Activated naive CD8-positive, alpha-beta T cell treated with anti-CD3 and anti-CD28 coated beads for 36 hours (primary cell): ENCODE data around the gene NOL9. TPM values are rescaled to one million over a fixed set of nuclear protein-coding genes. Genes with fewer than 3 reads are reported as not detected.

Experiments used
- DNase-seq: peaks from one replicate; pipeline ENCODE4 v3.0.0; 2021
- H3K27ac Mint-ChIP-seq: one replicate; pipeline ENCODE4 v1.8.0; 2022; ENCODE audit warnings: mild to moderate bottlenecking, moderate library complexity, mixed read lengths
- H3K27me3 Mint-ChIP-seq: one replicate; pipeline ENCODE4 v1.8.0; 2022; ENCODE audit warnings: mild to moderate bottlenecking, mixed read lengths
- H3K36me3 Mint-ChIP-seq: one replicate; pipeline ENCODE4 v1.8.0; 2021; ENCODE audit warnings: mild to moderate bottlenecking, mixed read lengths
- H3K4me1 Mint-ChIP-seq: one replicate; pipeline ENCODE4 v1.8.0; 2021; ENCODE audit warnings: mixed read lengths
- H3K4me3 Mint-ChIP-seq: one replicate; pipeline ENCODE4 v1.8.0; 2022; ENCODE audit warnings: mild to moderate bottlenecking, moderate library complexity, mixed read lengths
- H3K9me3 Mint-ChIP-seq: one replicate; pipeline ENCODE4 v1.8.0; 2022; ENCODE audit warnings: mixed read lengths
- total RNA-seq, 2 experiments: library from RNA; stranded (reverse); gene quantifications; one replicate each; pipeline ENCODE4 v1.2.3, GENCODE V29; 2021

The NOL9 gene
- total RNA-seq, 2 experiments from 2014 or later, result 54.1 to 55.1 TPM

- H3K4me3 Mint-ChIP-seq, result no peak overlapping the region
- peaks cover 4% of the 10 kb centered on the region for H3K27me3 Mint-ChIP-seq
- no peaks in the 10 kb centered on the region for H3K9me3 Mint-ChIP-seq
- no peaks in the 10 kb centered on the region for H3K36me3 Mint-ChIP-seq
- no peaks in the 10 kb centered on the region for H3K4me1 Mint-ChIP-seq
- H3K27ac Mint-ChIP-seq, result no peak overlapping the region
- no peak for DNase-seq
Observed at GRCh38 chr1:6509919-6510291, 44.4 kb downstream of the NOL9 start.

DNA sequence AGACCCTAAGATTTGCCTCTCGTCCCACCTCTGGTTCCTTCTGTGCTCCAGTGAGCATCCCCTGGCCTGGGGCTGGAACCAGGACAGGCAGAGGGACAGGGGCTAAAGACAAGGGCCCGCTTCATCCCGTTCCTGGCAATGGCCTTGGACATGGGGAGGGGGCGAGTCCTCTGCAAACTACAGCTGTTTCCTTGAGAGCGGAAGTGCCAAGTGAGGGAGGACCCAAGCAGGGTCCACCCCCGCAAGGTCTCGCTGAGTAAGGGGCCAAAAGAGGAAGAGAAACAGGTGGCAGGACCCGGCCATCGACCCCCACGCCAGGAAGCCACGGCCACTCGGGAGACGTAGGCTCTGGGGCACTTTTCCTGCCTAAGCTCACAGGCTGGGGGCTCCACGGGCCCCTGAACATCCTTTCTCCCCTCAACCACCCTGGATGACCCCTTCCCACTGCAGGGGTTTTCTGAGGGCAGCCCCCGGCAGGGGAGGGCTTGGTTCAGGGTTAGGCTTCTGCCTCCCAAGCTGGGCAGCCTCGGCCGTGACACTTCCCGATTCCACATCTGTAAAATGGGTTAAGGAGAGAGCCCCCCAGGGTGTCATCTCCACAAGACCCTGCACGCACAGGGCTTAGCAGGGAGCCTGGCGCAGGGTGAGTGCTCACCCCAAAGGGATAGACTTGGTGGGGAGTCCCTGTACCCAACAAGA lies 44.9 kb downstream of the NOL9 start:
- Mint-ChIP-seq H3K4me1 (no peaks in the 10 kb centered on the region), H3K4me3 (no peak overlapping the region), H3K36me3 (no peaks in the 10 kb centered on the region), H3K27me3 (peaks cover 4% of the 10 kb centered on the region), H3K27ac (no peak overlapping the region), H3K9me3 (no peaks in the 10 kb centered on the region)
- DNase-seq, result no peak

GRCh38 chr1:6508816-6509189 lies 45.5 kb downstream of the NOL9 start:
- Mint-ChIP-seq H3K4me1 (no peaks in the 10 kb centered on the region), H3K4me3 (no peak overlapping the region), H3K36me3 (no peaks in the 10 kb centered on the region), H3K9me3 (no peaks in the 10 kb centered on the region), H3K27ac (no peak overlapping the region), H3K27me3 (peaks cover 4% of the 10 kb centered on the region)
- no peak for DNase-seq

DNA sequence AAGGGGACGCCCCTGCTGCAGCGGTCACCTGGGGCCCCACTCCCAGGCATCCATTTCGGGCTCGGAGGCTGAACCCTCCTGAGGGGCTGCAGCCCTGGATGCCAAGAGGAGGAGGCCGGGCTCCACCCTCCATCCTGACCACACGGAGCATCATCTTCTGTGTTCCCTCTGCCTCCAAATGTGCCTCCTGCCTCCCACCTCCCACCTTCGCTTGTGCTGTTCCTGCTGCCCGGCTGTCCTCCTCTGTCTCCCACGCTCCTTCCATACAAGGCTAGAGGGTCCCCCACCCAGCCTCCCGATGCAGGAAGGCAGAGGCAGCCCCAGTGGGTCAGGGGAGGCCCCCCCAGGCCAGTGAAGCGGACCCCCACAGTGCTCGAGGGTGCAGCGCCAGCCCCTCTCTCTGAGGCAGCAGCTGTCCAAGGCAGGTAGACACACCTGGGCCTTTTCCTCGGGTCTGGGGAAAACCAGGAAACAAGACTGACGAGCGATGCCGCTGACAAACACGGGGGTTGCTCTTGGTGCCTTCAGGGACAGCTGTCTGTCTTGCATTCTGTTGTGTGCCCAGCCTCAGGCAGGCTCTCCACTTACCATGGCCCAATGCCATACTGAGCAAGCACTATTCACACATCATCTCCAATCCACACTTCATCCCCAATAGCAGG lies 46.0 kb downstream of the NOL9 start:
- no peak for DNase-seq
- Mint-ChIP-seq H3K4me3 (no peak overlapping the region), H3K4me1 (no peaks in the 10 kb centered on the region), H3K36me3 (no peaks in the 10 kb centered on the region), H3K9me3 (no peaks in the 10 kb centered on the region), H3K27ac (no peak overlapping the region), H3K27me3 (peaks cover 4% of the 10 kb centered on the region)

GRCh38 chr1:6507461-6507911 lies 46.8 kb downstream of the NOL9 start:
- no peak for DNase-seq
- H3K36me3 Mint-ChIP-seq, result no peaks in the 10 kb centered on the region
- H3K9me3 Mint-ChIP-seq, result no peaks in the 10 kb centered on the region
- peaks cover 4% of the 10 kb centered on the region for H3K27me3 Mint-ChIP-seq
- no peak overlapping the region for H3K4me3 Mint-ChIP-seq
- H3K27ac Mint-ChIP-seq, result no peak overlapping the region
- H3K4me1 Mint-ChIP-seq, result no peaks in the 10 kb centered on the region

GRCh38 chr1:6507037-6507428 lies 47.3 kb downstream of the NOL9 start:
- Mint-ChIP-seq H3K4me1 (no peaks in the 10 kb centered on the region), H3K36me3 (no peaks in the 10 kb centered on the region), H3K4me3 (no peak overlapping the region), H3K27me3 (peaks cover 4% of the 10 kb centered on the region), H3K27ac (no peak overlapping the region), H3K9me3 (no peaks in the 10 kb centered on the region)
- DNase-seq, result no peak

DNA sequence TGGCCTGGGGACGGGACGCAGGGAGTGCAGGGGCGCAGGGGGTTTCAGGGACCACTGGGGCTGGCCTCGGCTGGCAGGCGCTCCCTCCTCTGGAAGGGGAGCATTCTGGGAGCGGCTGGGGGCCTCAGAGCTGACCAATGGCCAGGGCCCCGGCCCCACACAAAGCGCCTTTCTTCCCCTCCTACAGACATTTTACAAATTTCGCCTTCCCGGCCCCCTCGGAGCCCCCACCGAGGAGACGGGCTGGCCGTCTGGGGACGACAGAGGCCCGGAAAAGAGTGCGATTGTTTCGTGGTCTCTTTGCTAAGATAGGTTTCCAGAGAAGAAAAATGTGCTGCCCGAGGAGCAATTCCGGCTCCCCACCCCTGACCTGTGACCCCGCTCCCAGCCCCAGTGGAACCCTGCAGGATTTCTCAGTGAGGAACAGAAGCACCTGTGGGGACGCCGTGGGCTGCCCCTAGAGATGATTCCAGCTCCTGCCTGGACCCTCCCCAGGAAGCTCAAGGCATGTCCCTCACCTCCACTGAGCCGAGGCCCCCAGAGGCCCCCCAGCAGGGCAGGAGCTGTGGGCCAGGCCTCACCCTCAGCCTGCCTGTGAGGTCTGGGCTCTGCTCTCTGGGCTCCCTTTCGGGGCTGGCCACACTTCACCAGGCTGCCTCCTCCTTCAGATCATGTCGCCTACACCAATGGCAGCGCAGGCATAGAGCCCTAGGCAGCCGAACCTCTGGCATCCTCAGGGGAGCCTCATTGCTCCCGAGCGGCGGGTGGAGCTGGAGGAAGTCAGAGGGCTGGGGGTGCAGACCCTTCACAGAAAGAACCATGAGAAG lies 47.9 kb downstream of the NOL9 start:
- H3K36me3 Mint-ChIP-seq, result no peaks in the 10 kb centered on the region
- H3K4me1 Mint-ChIP-seq, result no peaks in the 10 kb centered on the region
- no peaks in the 10 kb centered on the region for H3K9me3 Mint-ChIP-seq
- peaks cover 4% of the 10 kb centered on the region for H3K27me3 Mint-ChIP-seq
- H3K4me3 Mint-ChIP-seq, result no peak overlapping the region
- no peak overlapping the region for H3K27ac Mint-ChIP-seq
- DNase-seq, result no peak

- H3K4me1 Mint-ChIP-seq, result no peaks in the 10 kb centered on the region
- H3K9me3 Mint-ChIP-seq, result no peaks in the 10 kb centered on the region
- no peak overlapping the region for H3K4me3 Mint-ChIP-seq
- DNase-seq, result no peak
- peaks cover 4% of the 10 kb centered on the region for H3K27me3 Mint-ChIP-seq
- H3K27ac Mint-ChIP-seq, result no peak overlapping the region
- H3K36me3 Mint-ChIP-seq, result no peaks in the 10 kb centered on the region
Observed at GRCh38 chr1:6505367-6506209, 48.7 kb downstream of the NOL9 start.

DNA sequence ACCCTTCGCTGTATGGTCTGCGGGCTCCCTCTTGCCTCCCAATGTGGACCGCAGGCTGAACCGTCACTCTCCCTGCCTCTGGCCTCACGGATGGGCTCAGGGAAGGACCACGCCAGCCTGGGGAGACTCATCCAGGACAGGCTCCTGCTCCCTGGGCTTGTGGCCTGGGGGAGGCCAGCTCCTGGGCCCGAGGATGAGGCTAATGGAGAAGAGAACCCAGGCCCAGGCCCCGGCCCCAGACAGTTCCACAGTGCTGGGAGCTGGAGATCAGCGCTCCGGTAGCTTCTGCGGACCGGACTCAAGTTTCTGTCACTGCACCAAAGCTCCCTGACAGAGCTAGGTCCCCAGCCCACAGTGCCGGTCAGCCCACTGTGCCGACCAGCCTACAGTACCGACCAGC lies 49.4 kb downstream of the NOL9 start:
- Mint-ChIP-seq H3K36me3 (no peaks in the 10 kb centered on the region), H3K9me3 (no peaks in the 10 kb centered on the region), H3K4me1 (no peaks in the 10 kb centered on the region), H3K27ac (no peak overlapping the region), H3K4me3 (no peak overlapping the region), H3K27me3 (peaks cover 4% of the 10 kb centered on the region)
- no peak for DNase-seq

- no peaks in the 10 kb centered on the region for H3K36me3 Mint-ChIP-seq
- H3K4me3 Mint-ChIP-seq, result no peak overlapping the region
- H3K27me3 Mint-ChIP-seq, result peaks cover 4% of the 10 kb centered on the region
- no peaks in the 10 kb centered on the region for H3K9me3 Mint-ChIP-seq
- no peaks in the 10 kb centered on the region for H3K4me1 Mint-ChIP-seq
- H3K27ac Mint-ChIP-seq, result no peak overlapping the region
- no peak for DNase-seq
Observed at GRCh38 chr1:6503884-6504602, 50.3 kb downstream of the NOL9 start.

DNA sequence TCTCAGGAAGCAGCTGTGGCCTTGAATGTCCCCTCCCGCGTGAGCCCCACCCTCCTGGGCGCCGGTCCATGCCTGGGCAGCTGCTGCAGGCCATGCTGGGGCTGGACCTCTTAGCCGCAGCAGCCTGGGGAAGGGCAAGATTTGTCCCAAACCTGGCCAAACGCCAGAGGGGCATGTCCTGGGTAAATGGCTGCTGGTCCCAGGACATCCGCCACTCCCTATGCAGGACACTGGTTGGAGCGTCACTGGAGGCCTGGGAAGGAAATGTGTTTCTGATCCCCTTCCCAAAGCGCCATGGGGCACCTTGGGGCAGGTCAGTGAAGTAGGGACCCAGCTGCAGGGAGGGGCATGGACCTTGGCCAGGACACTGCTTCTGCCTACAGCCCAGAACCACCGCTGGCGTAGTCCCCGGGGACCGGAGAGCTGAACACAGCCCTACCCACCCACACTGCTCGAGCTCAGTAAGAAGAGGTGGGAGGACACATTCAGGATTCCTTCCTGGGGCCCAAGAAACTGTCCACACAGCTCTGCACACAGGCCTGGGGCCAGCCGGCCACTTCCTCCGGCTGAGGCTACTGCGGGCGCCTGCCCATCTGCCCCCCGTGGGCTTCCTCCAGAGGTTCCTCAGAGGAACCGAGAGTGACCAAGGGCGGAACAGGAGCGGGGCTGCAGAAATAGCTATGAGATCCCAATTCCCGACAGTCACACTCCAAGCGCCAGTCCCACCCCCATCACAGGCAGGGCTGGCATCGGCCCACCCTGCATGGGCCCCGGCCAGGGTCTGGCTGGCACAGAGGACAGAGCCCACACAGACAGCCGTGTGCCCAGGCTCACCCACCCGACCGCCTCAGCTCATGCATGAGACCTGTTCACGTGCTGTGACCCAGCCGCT lies 52.1 kb downstream of the NOL9 start:
- H3K27me3 Mint-ChIP-seq, result peaks cover 4% of the 10 kb centered on the region
- H3K4me1 Mint-ChIP-seq, result peaks cover 5% of the 10 kb centered on the region
- H3K9me3 Mint-ChIP-seq, result no peaks in the 10 kb centered on the region
- H3K4me3 Mint-ChIP-seq, result no peak overlapping the region
- no peak overlapping the region for H3K27ac Mint-ChIP-seq
- H3K36me3 Mint-ChIP-seq, result no peaks in the 10 kb centered on the region
- no peak for DNase-seq

DNA sequence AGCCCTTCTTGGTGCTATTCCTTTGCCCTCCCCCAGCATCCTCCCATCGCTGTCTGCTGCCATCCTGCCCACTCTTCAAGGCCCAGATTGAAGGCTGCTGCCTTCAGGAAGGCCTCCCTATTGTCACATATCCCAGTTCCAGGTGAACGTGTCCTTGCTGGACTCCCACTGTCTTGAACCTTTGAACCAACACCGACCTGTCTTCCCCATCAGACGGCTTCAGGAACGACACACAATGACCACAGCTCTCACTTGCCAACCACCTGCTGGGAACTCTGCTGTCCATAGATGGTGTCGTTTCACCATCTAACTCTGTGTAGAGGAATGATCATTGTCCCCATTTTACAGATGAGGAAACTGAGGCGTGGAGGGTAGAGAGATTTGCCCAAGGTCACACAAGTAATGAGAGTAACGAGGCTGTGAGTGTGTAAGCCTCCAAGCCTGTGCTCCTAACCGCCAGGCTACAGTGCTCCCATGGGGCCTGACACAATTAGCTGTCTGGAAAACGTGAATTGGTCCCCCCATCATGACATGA lies 53.0 kb downstream of the NOL9 start:
- DNase-seq, result no peak
- H3K27me3 Mint-ChIP-seq, result peaks cover 4% of the 10 kb centered on the region
- H3K36me3 Mint-ChIP-seq, result no peaks in the 10 kb centered on the region
- no peaks in the 10 kb centered on the region for H3K9me3 Mint-ChIP-seq
- no peak overlapping the region for H3K4me3 Mint-ChIP-seq
- H3K27ac Mint-ChIP-seq, result no peak overlapping the region
- peaks cover 5% of the 10 kb centered on the region for H3K4me1 Mint-ChIP-seq

DNA sequence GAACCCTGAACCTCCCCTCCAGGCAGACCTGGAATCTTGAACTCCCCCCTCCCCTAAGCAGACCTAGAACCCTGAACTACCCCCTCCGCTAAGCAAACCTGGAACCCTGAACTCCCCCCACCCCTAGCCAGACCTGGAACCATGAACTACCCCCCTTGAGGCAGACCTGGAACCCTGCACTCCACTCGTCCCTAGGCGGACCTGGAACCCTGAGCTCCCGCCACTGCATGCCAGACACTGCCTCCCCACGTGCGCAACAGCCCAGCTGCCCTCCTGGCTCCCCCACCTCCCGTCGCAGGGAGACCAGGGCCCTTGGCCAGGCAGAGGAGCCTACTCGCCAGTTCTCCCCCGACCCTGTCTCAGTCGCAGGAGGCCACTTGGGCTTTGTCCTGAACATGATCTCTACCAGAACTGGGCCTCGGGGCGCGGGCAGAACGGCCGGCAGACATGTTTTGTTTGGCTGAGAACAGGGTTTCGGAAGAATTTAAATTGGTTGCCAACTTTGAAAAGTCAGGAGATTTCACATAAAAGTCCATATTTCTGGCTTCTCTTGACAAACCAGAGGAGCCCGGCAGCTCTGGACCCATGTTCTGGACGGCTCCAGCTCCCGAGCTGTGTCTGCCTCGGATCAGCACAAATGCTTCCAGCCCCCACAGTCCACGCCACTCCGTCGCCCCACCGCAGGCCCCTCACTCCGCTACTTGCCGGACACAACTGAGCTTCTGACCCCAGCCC lies 53.6 kb downstream of the NOL9 start:
- no peak overlapping the region for H3K27ac Mint-ChIP-seq
- peaks cover 4% of the 10 kb centered on the region for H3K27me3 Mint-ChIP-seq
- H3K4me1 Mint-ChIP-seq, result peaks cover 7% of the 10 kb centered on the region
- no peak for DNase-seq
- no peaks in the 10 kb centered on the region for H3K9me3 Mint-ChIP-seq
- H3K36me3 Mint-ChIP-seq, result no peaks in the 10 kb centered on the region
- H3K4me3 Mint-ChIP-seq, result no peak overlapping the region
